GM18858 (cell line): ENCODE results near the gene ATF7IP2.
"Not testable (repeated sequence)": the region's sequence is repeated elsewhere in the genome, so short reads cannot be mapped to it uniquely, and the experiment has no call there.

Experiments used
- ATAC-seq: cut with Tn5 transposase; IDR thresholded peaks from one replicate; pipeline ENCODE4 v1.9.1; 2021; ENCODE audit not compliant: unreplicated experiment

ATF7IP2 gene

GRCh38 chr16:10385725-10386516 is at the start of gene ATF7IP2:
Gene ATF7IP2 (plus strand): TSS chr16:10386061. CDS start chr16:10430621, 44,560 bp downstream.
- peak; percentile 79 for ATAC-seq

- no peak for ATAC-seq
Measured at GRCh38 chr16:10338426-10338825, 47.4 kb upstream of the ATF7IP2 start.

GRCh38 chr16:10339777-10340732 is 45.8 kb upstream of the ATF7IP2 start:
- no peak for ATAC-seq

- ATAC-seq = no peak
Measured at GRCh38 chr16:10343124-10343760, 42.6 kb upstream of the ATF7IP2 start.

- ATAC-seq = not testable (repeated sequence)
Measured at GRCh38 chr16:10344699-10345098, 41.2 kb upstream of the ATF7IP2 start.

- ATAC-seq = no peak
Measured at GRCh38 chr16:10345629-10346028, 40.2 kb upstream of the ATF7IP2 start.

- no peak for ATAC-seq
Measured at GRCh38 chr16:10349851-10350250, 36.0 kb upstream of the ATF7IP2 start.

GRCh38 chr16:10352262-10352661 is 33.6 kb upstream of the ATF7IP2 start:
- ATAC-seq = no peak

GRCh38 chr16:10355589-10355988 is 30.3 kb upstream of the ATF7IP2 start:
- ATAC-seq = no peak

GRCh38 chr16:10356870-10357842 is 28.7 kb upstream of the ATF7IP2 start:
- no peak for ATAC-seq

- ATAC-seq = not testable (repeated sequence)
Measured at GRCh38 chr16:10361747-10362076, 24.1 kb upstream of the ATF7IP2 start.

GRCh38 chr16:10362077-10362863 is 23.6 kb upstream of the ATF7IP2 start:
- no peak for ATAC-seq

GRCh38 chr16:10362864-10363197 is 23.0 kb upstream of the ATF7IP2 start:
- ATAC-seq = not testable (repeated sequence)

- ATAC-seq = not testable (repeated sequence)
Measured at GRCh38 chr16:10366619-10367018, 19.2 kb upstream of the ATF7IP2 start.

- no peak for ATAC-seq
Measured at GRCh38 chr16:10367616-10368188, 18.2 kb upstream of the ATF7IP2 start.

GRCh38 chr16:10368969-10369551 is 16.8 kb upstream of the ATF7IP2 start:
- ATAC-seq = no peak

GRCh38 chr16:10370096-10370726 is 15.7 kb upstream of the ATF7IP2 start:
- no peak for ATAC-seq

- ATAC-seq = no peak
Measured at GRCh38 chr16:10371592-10371991, 14.3 kb upstream of the ATF7IP2 start.
